IPS-NIHi7 (cell line): ENCODE measurements around the gene PAF1.
"Not testable (repeated sequence)": the region's sequence is repeated elsewhere in the genome, so short reads cannot be mapped to it uniquely, and the experiment has no call there.

Experiments used
- DNase-seq: peaks from one replicate; pipeline ENCODE4 v3.0.0; 2012; ENCODE audit warnings: mixed read lengths; ENCODE audit errors: extremely low spot score

Gene PAF1

DNA sequence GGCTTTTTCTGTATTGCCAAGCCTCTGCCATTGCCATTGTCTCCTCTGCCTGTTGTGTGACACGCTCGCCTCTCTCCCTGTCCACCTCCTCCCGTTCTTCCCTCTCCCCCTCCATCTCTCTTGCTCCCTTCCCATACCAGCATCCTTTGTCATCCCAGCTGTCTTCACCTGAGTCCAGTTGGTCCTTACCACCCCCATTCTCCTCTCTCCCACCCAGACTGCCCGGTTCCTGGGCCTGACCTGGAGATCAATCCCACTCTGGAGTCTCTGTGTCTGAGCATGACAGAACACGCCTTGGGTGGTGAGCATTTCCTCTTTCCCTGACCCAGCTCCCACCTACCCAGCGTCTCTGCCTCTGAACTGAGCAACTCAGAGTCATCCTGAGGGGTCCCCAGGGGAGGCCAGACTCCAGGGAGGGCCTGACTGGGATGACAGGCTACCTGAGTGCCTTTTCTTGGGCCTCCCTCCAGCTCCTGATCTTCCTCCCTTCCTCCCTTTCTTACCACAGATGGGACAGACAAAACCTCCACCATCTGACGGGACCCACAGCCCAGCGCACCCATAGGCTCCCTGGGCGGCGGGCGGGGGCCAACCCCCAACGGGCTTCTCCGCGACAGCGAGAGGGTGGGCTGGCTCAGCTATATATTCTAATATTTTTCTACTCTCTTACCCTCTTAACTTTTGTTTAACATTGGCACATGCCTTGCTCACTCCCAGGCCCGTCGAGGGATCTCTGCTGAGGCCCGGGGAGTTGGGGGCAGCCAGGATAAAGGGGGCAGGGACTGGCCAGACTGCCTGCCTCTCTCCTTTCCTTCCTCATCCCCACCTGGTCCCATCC is 7.7 kb downstream of the PAF1 start:
- DNase-seq = no peak

DNA sequence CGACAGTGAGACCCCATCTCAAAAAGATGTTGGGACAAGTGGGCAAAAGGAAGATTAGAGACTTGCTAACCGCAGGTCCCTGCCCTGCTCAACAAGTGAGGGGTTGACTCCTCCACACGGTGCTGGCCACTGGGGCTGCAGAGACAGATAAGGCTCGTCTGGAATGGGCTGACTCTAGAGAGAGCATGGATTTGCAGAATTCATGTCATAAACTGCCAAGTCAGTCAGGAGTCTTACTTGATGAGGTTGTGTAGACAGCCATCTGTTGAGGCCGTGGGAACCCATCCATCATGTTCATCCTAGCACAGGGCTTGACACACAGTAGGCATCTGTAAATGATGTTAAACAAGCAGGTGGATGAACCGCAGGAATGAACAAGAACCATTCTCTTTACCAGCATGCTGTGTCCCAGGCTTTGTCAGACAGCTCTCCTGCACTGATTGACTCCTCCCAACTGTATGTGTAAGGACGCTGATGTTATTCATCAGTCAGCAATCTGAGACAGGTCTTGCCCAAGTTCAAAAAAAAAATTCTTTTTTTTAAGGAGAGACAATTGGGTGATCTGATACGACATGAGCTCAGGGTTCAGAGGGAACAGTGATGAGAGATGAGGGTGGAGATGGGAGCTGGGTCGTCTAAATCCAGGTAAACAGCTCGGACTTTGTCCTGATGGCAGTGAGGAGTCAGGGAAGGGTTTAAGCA is 8.8 kb downstream of the PAF1 start:
- DNase-seq = no peak

DNA sequence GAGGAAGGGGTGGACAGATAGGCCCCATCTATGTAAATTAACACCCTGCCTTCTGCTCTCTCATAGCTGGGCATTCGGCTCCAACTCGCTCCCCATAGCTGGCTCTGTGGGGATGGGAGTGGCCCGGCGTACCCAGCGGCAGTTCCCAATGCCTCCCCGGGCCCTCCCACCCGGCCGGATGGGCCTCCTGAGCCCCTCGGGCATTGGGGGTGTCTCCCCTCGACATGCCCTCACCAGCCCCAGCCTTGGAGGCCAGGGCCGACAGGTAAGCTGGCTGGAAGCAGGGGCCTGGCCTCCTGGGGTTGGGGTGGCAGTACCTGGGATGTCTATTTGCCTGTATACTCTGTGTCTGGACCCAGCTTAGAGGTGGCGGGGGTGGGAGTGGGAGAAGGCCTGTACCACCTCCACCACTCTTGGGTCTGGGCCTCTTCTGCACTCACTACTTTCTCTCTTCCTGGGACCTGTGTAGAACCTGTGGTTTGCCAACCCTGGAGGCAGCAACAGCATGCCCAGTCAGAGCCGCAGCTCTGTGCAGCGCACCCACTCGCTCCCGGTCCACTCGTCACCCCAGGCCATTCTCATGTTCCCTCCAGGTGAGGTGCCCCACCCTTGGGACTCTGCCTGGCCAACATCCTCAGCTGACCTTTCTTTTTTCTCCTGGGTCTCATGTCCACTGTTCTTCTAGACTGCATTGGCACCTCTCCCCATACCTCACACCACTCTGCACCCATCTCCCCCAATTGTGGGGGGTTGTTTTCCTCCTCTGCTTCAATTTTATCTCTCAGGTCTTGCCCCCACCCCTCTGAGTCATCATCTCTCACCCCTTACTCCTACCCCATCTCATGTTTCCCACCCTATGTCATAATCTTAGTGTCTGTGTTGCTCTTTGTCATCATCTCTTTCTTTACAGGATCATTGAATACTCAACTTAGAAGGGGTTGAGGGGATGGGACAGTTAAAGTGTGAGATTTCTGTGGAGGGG is 10.1 kb downstream of the PAF1 start:
- no peak for DNase-seq

DNA sequence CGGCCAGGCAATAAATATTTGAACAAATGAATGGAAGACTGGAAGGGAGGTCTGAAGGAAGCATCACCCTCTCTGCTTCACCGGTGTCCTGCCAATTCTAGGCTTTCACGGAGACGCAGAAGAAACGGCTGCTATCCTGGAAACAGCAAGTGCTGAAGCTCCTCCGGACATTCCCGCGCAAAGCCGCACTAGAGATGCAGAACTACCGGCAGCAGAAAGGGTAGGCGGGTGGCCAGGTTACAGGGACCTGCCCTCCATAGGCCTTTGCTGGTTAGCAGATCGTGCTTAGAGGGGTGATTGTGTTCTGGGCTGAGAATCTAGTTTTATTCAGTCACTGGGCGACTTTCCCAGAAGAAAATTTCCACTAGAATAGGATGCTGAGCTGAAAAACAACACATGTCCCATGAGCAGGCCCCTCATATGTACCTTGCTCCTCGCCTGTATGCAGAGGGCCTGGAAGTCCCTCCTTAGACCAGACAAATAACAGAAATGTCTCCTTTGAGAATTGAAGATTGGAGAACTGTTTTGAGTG is 11.0 kb downstream of the PAF1 start:
- DNase-seq = no peak

DNA sequence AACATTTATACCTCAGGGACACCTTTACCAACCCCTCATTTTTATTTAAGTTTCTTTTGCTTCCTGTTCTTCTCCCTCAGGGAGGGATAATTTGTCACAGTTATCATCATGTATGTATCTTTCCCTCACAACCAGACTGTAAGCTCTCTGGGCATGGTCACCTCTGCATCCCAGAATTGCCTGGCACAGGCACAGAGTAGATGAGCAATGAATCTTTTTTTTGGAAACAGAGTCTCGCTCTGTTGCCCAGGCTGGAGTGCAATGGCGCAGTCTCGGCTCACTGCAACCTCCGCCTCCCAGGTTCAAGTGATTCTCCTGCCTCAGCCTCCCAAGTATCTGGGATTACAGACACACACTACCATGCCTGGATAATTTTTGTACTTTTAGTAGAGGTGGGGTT is 11.5 kb downstream of the PAF1 start:
- not testable (repeated sequence) for DNase-seq

DNA sequence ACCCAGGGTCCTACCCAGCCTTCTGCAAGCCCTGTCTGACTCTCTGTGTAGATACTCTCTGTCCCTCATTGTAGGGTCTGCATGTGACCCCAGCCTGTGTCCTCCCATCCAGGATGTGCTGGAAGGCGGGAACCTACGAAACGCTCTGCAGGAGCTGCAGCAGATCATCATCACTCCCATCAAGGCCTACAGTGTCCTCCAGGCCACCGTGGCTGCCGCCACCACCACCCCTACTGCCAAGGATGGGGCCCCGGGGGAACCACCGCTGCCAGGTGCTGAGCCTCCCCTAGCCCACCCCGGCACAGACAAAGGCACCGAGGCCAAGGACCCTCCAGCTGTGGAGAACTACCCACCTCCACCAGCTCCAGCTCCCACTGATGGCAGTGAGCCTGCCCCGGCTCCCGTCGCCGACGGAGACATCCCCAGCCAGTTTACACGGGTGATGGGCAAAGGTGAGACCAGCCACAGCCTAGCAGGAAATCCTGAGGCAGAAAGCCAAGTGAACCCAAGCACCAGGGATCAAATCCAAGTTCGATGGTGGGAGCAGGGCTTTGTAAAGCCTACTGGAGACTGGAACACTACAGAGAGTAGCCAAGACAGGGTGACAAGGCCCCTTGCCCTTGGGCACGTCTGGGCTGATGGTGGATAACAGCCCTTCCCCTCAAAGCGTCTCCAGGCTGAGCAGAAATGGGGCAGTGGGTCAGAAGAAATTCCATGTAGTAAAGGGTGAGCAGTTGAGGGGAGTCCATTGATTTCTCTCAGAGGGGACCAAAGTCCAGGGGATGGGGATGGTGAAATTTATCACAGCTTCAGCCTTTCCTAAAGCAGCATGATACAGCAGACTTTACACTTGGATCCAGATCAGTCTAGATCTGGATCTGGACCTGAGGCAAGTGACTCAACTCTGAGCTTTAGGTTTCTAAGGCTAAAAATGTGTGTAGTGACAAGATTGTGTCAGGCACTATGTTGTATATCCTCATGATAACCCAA is 13.2 kb downstream of the PAF1 start:
- no peak for DNase-seq

DNA sequence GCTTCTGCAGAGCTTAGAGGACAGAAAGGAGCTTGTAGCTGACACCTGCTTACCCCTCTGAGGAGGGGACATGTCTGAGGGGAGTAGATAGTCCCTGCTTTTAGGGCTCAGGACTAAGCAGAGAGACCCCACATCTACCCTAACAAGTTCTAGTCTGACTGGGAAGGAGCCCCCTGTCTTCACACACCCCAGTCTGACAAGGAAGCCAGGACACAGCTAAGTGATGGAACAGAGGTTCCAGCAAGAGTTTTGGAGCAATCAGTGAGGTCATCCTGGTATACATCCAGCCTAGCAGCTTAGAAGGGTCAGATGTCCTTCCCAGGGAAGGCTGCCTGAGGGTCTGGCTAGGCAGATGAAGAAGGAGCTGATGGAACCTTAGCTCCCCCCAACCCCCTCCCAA is 15.0 kb downstream of the PAF1 start:
- DNase-seq = no peak

DNA sequence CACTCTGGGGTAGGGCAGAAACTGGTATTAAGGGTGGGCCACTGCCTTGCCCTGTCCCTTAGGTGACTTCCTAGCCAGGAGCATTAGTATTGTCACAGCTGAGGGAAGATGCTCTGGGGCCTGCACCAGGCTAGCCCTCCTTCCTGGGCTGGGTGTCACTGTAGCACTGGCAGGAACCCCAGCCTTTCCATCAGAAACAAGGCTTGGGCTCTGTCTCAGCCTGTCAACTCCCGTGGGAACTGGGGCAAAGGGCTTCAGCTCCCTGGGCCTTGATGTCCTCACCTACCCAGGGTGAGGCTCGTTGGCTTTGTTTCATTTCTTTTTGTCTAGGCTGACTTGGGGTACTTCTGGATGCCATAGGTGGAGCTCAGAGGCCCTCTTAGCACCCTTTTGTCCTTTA is 18.0 kb downstream of the PAF1 start:
- no peak for DNase-seq

DNA sequence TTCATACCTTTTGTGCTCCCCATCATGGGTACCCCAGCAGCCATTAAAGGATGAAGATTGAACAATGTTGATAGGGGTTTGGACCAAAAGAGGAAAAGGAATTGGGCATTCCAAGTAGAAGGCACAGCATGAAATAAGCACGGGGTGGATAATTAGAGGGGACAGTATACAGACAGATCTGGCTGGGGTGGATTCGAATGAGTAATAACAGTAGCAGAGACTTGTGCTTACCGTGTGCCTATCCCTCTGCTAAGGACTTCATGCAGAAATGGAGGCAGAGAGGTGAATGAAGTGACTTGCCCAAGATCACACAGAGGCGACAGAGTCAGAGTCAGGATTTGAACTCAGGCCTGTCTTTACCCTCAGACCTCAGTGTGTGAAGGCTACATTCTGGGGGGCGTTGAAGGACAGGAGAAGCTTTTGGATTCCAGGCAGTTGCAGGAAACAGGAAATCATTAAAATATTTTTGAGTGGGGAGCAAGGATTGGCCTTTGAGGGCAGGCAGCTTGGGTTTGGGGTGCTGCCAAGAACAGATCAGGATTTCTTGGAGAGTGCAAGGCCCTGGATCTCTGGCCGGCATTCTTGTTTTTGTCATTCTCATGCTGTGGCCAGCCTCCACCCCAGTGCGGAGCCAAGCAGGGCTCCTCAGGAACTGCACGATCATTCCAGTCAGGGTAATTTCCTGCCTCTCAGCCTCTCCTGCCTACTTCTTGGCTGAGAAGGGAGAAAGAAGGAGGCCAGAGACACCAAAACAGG is 18.7 kb downstream of the PAF1 start:
- no peak for DNase-seq

DNA sequence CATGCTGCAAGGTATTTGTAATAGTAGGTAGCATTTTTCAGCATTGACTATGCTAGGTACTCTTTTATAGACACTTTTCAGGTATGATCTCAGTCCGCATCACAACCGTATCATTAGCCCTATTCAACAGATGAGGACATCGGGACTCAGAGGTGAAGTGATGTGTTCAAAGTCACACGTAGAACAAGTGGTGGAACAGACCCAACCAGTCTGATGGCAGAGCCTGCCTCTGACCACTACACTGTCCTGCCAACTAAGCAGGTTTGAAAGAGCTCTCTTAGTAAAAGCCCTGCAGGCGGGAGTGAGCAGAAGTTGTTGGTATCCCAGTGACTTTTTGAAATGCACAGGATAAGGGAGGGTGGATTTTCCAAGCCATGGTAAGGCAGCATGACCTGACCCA is 20.2 kb downstream of the PAF1 start:
- no peak for DNase-seq

DNA sequence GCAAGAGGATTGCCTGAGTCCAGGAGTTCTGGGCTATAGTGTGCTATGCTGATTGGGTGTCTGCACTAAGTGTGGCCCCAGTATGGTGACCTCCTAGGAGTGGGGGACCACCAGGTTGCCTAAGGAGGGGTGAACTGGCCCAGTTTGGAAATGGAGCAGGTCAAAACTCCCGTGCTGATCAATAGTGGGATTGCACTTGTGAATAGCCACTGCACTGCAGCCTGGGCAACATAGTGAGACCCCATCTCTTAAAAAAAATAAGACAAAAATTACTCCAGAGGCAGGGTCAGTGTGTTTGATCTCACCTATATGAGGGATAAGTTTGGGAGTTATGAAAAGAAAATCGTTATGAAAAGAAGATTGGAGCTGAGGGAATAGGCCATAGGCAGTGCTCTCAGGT is 21.7 kb downstream of the PAF1 start:
- no peak for DNase-seq

DNA sequence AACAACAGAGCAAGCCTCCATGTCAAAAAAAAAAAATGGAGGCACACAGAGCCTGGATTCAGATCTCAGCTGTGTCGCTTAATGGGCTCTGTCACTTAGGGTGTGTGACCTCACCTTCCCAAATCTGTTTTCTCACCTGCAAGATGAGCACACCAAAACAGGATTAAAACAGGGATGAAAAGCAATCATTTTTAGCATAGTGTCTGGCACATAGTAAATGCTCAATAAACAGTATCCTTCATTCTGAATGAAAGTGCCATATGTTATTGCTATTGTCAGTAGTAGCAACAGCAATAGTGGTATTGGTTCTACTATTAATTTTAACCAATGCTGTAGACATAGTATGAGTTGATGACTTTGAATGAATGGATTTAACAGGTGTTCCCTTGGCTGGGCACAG is 25.4 kb downstream of the PAF1 start:
- DNase-seq = no peak

DNA sequence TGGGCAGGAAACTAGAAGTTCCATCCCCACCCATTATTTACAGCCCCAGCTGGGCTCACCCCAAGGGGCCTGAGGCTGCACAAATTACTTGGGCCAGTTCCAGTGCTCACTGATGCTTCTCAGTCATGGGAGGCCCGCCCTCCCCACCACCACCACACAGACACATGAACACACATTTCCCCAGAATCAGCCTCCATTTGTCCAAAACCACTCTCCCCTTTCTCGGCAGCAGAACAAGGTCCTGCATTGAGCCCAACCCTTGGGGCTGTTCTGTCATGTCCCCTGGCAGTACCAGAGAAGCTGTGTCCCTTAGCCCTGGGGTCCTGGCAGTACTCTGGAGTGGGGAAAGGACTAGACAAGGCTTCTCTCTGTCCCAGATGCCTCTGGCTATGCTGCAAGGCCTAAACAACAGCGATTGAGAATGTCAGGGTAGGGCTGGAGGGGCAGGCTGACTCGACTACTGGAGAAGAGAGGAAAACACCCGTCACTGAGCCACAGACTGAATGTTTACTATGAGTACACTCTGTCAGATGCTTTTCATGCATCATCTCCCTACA is 26.9 kb downstream of the PAF1 start:
- DNase-seq = no peak

DNA sequence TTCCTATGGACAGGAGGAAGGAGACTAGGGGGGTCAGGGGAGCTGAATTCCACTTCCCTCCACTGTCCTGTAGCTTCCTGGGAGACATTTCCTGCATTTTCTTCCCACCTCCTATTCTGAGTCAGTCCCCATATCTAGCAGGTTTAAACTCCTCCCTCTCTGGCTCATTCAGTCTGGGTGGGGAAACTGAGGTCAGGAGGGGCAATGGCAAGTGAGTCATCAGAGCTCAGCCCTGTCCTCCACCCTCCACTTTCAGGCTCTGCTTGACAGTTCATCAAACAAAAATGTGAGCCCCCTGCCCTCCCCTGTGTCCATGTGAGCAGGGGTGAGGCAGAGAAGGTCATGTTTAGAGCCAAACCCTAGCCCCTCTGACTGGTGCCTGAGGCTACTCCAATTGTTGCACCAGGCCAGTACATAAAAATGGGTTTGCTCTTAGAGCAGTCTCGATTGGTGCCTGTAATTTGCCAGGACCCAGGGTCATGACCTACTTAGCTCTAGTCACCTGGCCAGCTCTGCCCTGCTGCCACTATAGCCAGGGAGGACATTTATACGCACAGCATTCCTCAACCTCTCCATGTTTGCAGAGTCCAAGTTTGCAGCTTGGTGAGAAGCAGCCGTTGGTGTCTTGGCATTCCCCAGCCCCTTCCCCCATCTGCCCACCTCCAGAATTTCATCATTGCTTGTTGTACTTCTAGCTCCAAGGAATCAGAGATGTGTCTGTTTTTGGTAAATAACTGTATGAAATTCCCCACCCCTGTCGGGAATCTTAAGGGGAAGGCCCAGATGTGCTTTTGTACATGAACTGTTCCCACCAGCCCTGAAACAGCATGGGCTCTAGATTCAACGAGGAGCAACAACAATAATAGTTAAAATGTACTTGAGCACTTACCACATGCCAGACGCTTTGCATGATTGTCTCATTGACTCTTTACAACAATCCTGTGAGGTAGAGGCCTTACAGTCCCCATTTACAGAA is 27.9 kb downstream of the PAF1 start:
- no peak for DNase-seq

DNA sequence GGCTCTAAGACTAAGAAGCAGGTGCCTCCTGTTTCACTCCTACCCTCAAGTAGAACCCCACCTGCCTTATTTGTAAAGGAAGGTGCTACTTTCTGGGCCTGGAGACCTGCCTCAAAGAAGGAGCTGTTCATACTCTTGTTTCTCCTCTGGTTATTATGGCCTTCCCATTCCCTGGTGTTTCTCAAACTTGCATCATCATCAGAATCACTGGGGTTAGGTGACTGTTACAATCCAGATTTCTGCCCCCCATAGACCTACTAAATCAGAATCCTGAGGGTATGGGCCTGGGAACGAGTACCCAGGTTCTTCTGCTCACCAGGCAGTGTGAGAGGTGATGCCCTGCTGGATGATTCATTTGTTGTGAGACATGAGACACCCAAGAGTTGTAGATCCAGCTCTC is 30.3 kb downstream of the PAF1 start:
- no peak for DNase-seq

DNA sequence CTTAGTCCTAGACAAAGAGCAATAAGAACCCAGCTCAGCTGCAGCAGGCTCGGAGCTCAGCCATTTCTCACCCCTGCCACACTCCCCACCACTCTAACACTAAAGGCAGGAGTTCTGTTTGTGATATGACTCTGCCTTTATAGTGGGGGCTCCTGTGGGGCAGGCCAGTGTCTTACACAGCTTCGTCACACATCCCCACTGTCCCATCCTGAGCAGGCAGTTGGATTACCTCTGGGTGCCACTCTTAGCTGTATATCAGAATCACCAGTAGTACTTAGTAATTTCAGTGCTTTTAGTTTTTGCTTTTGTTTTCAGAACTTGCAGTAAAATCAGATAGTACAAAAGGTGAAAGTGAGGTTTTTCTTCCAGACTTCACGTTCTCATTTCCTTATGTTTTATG is 31.9 kb downstream of the PAF1 start:
- DNase-seq = no peak

DNA sequence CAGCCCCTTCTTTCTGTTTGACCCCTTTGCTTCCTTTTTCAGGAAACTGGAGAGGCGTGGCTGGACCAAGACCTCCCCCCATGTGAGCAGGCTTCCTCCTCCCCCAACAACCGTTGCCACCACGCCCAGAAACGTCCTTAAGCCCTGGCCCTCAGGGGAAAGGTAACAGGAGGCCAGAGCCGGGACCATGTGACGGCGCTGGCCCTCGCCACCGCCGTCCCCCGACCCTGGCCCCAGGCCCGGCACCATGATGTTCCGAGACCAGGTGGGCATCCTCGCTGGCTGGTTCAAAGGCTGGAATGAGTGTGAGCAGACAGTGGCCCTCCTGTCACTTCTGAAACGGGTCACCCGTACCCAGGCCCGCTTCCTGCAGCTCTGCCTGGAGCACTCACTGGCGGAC is 34.3 kb downstream of the PAF1 start:
- DNase-seq = no peak

DNA sequence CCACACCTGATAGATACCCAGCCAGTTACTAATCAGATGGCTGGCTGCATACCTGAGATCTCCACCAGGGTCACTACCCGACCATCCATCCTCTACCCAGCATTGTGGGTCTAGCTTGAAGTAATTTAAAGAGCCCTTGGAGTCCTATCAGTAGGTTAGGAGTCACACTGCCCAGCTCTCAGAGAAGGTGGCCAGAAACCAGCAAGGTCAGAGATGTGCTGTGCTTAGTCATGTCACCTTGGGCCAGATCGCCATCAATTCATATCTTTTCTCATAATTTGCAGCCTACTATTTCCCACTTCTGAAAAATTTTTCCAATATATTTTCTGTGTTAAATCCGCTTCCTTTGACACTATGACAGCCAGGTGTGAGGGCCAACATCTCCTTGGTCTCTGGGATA is 34.8 kb downstream of the PAF1 start:
- no peak for DNase-seq
